ENCODE results near the gene IKZF1.

The IKZF1 gene

DNA sequence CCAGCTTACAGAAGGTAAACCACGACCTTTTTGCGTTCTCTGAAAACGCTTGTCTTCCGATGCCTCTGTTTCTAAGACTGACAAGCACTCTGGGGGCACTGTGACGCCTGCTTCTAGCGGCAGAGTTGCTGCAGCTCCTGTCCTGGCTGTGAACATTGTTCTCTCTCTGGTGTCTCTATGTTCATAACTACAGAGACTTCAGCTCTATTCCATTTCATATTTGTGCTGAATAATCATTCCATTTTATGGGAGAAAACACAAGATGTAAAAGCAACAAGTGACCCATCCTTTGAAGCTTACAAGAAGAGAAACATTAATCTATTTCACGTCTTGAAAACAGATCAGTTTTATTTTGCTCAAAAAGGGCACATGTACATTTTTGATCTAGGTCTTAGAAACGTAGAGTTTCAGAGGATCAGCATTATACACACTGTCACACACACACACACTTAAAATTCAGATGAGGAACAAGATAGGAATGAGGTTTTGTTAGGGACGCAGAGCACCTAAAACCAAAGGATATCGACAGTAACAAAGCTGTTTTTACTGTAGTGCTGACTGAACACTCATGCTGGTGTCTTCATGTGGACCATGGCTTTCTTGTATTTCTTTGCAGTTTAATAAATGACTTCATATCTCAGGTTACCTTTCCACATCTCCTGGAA lies 3.0 kb downstream of the IKZF1 start:
- DNase-seq, result no peak

DNA sequence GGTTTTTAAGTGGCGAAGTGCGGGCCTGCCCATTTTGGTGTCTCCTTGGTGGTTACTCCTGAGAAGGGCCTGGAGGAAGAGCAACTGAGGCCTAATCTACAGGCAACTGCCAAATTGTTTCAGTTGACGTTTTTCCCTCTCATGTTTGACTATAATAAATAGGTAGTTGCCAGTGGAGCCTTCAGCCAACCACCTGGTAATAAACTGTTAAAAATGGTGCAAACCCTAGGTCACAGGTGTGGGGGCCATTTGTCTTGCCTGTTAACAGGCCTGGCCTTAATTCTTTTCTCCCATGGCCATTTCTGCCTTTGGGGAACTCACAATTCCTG lies 3.7 kb downstream of the IKZF1 start:
- no peak for DNase-seq

DNA sequence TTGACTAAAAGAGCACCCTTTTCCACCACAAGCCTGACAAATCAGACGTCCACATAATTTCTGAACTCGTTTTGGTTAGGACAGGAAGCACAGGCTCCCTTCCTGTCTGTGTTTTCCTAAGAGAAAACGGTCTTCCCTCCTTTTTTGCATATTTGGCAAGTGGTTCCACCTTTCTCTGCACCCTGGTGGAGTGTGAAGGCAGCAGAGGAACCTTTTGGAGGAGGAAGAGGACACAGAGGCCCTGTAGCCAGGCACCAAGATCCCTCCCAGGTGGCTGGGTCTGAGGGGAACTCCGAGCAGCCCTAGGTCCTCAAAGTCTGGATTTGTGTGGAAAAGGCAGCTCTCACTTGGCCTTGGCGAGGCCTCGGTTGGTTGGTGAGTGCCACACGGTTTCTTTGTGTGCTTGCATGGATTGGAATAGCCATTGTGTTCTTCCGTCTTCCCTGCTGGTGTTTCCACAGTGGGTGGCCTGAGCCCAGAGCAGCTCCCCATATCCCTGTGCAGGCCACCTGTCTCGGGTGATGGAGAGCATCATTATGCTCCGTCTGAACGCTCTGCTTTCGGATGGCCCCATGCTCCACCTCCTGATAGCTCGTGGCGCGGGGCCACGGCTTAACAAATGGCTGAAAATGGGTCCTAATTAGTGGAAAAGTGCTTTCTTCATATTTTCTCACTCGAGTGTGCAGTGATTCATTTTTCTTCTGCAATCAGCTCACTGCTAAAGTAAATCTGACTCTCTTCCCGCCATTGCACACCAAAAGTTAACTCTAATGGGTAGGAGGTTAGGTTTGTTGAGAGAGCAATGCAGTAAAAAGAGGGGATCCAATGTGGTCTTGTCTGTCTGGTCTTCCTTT lies 4.2 kb downstream of the IKZF1 start:
- no peak for DNase-seq

DNA sequence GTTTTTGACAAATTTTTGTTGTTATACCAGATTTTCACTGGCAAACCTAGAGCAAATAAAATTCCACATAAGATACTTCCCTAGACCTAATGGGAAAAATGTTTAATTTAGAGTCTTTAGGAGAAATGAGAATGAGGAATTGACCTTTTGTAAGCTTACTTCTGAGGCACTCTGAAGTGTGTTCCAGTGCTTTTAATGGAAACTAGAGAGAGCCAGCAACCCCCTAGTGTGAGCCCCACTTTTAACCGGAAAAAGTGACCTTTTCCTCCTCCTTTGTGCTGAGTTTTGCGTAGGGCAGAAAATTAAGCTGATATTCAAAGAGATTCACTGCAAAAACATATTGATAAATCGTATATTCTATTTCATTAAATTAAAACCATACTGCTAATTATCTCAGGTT lies 5.2 kb downstream of the IKZF1 start:
- no peak for DNase-seq

DNA sequence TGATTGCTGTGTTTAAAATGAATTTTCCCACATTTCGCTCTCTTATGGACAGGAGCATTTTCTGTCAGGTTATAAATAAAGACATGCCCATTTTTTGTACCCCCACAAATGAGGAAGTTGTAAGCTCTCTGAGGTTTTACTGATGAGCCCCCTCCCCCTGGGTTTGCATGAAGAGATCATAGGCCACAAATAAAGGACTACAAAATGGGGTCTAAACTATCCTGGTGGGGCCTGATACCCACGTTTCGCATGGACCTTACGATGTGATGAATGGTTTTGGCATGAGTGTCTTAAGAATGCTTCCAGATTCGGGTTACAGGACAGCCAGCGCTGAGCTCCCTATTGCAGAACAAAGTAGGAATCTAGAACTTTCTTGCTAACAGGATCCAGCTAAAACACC lies 5.8 kb downstream of the IKZF1 start:
- DNase-seq, result no peak

DNA sequence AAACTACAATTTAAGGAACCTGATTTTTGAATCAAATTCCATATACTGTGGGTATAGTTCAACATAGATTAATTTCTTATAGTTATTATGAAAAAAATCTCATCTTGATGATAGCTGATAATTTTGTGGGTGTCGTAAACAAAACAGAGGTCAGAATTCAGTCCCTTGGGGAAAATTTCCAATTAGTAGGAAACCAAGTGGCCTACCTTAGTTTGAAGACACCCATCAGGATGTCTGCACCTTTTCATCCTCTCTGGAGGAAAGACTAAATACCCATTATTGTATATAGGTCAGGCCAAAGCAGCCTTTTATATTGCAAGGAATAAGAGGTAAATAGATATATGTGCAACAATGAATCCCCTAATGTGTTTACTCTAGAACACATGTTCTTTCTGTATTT lies 6.4 kb downstream of the IKZF1 start:
- DNase-seq, result no peak

DNA sequence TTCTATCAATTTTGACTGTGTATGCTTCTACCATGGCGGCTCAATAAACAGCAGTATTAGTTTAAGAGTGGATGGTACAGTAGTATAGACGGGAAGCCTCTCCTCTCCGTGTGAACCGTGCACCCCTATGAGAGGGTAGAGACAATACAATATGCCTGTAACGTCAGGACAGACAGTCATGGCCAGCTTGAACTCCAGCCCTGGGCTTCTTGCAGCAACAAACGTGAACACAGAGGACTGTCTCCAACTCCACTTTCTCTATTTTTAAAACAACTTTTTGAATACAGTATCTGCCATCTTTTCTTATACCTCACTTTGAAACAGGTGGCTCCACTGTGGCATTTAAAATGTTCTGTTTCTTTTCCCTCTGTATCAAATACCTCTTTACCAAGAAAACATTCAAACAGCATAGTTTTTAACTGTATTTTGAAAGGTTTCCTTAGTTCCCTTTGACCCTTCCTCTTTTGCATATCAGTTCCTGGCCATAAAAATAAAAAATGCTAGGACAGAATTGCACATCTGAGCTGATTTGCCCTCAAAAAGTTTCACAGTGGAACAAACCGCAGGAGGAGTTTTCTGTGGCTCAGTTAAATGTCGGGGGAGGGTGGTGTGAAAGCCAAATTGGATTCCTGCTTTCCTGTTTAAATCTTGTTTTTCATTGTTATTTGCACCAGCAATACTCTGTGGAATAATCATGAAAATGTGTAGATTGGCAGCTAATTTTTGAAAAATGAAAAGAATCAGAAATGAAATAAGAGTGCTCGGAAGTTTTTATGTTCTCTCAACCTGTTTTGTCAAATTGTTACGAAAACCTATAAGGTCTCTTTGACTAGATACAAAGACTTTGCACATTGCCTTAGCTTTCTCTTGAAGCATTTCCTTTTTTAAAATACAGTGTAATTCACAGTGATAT lies 8.0 kb downstream of the IKZF1 start:
- no peak for DNase-seq

DNA sequence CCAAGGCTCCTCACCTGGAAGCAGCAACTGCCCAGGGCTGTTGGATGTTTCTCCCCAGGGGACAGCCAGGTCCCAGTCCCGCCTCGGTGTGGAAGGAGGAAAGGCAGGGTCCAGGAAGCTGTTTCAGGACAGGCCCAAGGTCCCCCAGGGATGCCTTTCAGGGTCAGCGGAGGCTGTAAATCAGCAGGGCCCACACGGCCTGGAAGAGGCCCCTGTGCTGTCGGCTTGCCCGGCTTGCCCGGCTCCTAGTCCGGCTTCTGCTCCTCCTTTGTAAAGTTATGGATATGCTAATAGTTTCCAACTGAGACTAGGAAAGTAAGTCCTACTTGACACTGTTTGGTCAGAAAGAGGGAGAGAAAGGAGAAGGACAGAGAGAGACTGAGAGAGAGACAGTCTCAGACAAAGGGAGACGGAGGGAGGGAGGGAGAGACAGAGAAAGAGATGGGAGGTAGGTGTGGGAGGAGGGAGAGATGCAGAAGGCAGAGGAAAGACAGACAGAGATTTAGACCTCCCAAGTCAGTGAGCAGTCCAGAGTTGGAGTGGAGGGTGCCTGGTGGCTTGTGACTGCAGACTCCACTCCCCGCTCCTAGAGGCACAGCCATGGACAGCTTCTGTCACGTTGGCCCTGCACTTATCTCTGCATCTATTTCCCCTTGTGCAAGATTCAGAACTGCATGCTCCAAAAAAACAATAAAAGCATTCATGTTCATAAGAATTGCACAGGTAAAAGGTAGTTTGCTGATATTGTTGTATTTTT lies 10.5 kb downstream of the IKZF1 start:
- DNase-seq, result no peak

DNA sequence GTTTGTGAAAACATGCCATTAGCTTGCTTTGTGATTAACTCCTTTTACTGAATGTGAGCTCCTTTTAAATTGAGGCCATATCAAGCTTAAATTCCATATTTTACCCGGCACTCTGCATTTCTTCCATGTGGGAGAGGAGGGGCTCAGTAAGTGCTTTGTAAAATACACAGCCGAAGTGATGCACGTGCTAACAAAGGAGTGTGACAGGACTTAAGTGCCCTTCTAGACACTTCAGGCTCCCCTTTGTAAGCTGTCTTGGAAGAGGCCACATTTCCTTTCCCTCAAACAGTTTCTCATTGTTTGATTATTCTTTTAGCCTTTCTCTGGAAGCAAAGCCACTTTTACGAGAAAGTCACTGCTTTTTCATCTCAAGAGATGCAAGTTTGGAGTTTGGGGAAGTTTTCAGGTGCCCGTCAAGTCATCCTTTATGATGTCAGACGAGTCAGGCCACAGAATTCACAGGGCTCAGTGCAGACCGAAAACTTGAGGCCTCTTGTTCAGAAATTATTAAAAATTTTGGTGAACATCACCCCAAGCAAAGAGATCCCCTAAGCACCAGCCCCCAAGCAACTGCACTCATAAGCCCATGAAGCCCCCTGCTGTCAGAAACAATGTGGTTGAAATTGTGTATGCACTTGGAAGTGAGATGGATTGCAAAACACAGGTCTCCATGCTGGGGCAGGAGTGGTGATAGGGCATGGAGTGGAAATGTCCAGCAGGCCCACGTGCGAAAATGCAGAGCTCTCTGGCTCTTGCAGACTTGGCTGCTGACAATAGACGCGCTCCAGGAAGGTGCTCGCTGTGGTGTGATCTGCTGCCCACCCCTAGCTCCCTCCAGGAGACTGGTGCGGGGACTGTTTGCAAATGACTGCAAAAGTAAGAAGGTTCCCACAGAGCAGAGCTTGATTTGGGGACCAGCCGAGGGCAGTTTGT lies 11.5 kb downstream of the IKZF1 start:
- no peak for DNase-seq

DNA sequence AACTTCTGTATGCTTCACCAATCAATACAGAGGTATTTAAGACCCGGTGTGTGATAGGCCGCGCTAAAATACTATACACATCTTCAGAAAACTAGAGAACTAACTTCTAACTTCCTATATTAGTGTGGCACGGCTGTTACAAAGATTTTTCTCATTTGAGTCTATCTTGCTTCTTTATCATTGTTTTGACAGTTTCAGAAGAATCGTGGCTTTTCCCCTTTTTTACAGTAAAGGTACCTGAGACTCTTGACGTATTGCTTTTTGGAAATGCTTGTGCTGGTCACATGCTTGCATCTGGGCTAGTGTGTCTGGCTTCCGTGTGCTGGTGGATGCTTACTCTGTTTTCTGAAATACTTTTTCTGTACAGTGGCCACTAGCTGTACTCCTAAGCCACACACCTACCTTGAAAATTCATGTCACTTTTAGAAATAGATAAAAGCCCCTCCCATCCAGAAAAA lies 12.7 kb downstream of the IKZF1 start:
- no peak for DNase-seq

DNA sequence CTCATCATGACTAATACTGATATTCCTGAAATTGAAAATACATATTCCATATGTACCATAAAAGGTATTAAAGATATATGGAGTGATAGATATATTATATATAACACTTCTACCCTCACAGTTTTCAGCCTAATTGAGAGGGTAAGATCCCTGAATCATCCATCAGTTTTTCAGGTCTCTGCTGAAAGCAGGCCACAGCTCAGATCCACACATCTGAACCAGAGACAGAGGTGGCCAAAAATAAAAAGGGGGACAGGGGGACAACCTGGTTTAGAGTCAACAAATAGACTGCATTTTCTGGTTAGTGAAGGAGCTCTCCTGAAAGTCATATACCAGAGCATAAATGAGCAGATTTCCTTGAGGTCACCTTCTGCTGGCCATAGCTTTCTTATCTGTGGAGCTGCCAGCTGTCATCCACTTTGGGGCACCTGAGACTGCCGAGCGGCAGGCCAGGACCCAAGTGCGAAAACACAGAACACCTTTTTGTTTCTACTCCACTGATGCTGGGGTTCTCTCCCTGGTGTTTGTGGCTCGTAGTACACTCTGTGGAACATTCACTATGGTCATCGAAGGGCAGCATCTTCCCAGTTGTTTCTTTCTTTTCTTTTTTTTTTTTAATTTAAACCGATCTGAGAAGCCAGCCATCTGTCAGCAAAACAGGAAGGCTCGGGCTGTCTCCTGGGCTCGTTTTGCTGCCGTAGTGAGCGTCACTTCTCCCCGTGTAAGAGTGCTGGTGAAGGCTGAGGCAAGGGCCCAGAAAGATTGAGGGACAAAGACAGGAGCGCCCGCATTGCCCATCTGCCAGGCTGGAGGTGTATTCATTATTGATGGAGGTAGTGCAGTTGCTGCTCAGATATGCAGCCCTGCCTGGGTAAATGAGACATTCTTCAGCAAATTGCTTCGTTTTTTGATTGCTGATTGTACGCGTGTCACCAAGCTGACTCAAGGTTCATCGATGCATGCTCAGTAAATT lies 13.5 kb downstream of the IKZF1 start:
- no peak for DNase-seq

DNA sequence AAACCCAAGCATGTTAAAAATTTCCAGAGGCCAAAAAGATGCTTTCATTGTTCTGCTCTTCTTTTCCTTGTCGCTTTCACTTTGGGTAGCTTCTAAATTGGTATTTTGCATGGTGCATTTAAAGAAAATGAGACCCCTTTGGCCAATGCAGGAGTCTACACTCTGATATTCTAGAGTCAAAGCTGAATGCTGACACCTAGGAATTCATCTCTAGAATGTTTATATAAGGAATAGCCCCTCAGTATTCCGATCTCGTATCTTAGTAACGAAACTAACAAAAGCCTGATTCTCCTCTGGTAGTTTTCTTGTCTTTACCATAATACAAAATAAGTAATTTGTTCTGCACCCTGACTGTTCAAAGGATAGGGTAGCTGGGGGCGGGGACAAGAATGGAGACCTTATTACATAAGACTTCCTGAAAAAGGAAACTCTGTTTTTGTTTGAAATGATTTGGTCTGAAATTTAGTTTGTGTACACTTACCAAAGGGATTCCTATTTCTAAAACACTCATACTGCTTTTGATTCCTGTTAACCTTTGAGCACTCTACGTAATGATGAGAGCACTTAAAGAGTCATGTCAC lies 17.1 kb downstream of the IKZF1 start:
- DNase-seq, result no peak

DNA sequence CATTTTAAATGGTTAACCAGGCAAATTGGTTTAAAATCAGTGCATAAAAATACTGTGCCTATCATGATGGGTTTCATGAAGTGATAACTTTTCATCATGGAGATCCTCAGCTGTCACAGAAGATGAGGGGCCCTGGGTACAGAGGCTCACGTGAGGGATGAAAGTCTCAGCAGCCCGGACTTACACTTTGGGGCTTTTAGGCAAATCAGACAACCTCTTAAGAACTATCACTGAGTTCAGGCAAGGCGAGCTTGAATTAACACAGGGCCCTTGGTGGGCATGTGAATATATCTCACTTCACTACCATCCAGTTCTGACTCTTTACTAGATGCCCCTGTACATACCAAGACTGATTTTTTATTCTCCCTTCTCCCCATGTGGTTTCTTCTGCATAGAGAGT lies 19.6 kb downstream of the IKZF1 start:
- DNase-seq, result no peak

DNA sequence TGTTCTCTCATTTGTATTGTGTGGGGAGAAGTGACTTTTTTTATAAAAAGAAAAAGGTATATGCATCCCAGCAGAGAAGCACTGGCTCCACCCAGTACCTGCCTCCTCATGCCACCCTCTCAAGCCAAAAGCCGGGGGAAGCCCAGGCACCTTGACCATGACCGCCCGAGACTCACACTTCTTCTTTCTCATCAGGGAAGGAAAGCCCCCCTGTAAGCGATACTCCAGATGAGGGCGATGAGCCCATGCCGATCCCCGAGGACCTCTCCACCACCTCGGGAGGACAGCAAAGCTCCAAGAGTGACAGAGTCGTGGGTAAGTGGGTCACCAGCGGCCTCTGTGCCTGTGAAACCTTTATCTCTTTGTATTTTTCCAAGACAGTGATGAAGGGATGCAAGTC lies 22.9 kb downstream of the IKZF1 start:
- DNase-seq, result no peak

DNA sequence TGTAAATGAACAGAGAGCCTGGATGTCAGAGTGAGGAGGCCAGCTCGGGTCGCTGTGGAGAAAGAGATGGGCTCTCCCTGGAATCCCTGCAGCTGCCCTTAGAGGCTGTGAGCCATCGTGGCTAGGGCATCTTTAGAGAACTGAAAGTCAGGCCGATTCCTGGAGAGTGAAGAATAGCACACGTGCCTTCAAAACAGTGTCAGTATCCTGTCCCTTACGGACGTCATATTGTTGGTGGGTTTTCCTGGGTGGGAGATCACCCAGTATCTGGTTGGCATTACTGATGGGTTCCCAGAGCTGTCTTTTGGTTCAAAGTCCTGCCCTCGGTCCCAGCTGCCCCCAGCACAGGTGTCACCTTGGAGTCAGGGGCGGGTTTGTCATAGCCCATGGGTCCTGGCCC lies 25.3 kb downstream of the IKZF1 start:
- no peak for DNase-seq

DNA sequence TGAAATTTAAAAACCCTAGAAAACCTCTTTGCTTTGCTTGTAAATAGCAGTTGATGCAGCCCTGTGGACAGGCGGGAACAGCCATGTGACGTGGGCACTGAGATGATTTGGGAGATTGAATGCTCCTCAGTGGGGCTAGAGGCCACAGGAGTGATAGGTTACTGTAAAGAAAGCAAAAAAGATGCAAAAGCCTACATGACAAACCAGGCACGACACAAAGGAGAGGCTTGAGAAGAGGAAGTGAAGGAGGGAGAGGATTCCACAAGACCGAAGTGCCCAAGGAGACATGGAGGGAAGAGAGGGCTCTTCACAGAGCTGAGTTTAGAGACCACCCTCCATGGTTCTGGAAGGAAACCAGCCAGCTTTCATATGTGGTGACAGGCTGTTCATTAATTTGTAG lies 25.7 kb downstream of the IKZF1 start:
- no peak for DNase-seq

DNA sequence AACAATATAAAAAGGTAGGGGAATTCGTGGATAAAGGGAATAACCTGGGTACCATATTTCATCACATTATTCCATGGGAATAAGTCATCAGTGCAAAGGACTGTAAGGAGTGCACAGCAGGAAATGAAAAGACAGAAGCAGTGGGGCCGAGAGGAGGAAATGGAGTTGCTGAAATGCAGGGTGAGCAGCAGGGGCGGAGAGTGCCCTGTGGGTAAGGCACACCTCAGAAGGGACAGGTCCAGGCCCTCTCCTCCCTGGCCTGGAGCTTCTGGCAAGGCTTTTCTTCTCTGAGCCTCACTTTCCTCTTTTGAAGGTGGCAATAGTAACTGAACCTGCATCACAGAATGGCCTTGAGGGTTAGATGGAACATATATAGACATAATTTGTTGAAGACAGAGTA lies 26.2 kb downstream of the IKZF1 start:
- no peak for DNase-seq

DNA sequence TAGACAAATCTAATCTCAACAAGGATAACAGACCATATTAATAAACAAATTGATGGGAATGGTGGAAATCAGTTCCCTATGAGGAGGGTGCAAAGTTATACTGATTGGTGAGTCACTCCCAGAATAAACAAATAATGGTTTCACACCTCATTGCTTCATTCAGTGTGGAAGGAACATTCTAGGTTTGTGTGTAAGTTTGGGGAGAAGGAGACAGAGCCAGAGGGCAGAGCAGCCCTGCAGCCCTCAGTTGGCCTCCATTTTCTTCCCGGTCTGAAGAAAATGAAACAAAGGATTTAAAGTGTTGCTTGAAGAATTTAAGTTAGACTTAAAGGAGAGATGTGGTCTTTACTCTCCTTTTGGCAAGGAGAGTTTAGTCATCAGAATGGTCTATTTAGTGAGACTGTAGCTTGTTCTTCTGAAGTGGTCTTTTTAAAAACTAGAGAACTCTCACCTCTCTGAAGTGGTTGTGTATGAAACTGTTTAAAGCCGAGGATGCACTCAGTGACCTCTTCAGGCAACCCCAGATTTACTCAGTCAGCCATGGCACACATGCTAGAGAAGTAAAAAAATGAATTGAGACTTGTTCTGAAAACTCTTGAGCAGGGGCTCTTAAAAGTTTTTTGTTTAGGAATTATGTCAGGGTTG lies 27.2 kb downstream of the IKZF1 start:
- DNase-seq, result no peak
